Kidney epithelial cell (primary cell): ENCODE data around the gene LAMP5. TPM values are rescaled to one million over a fixed set of nuclear protein-coding genes. Genes with fewer than 3 reads are reported as not detected.

Experiments
- DNase-seq: peaks from one replicate; pipeline ENCODE4 v3.0.0-alpha.2; 2010; ENCODE audit warnings: low read depth
- H3K27me3 ChIP-seq: 2 replicates; pipeline ENCODE4 v1.6.0; 2011; ENCODE audit warnings: low read length; ENCODE audit not compliant: control insufficient read depth, insufficient read depth
- H3K36me3 ChIP-seq: 2 replicates; pipeline ENCODE4 v1.5.1; 2011; ENCODE audit warnings: low read length; ENCODE audit not compliant: control insufficient read depth, insufficient read depth
- H3K4me3 ChIP-seq: 2 replicates; pipeline ENCODE4 v1.5.1; 2011; ENCODE audit warnings: low read depth, mild to moderate bottlenecking, control low read depth, low read length
- CTCF ChIP-seq: IDR thresholded peaks from 2 replicates; pipeline ENCODE4 v1.5.1; 2011; ENCODE audit warnings: mild to moderate bottlenecking, moderate library complexity, low read length, control low read depth, inconsistent platforms; ENCODE audit not compliant: insufficient read depth, poor library complexity, severe bottlenecking
- total RNA-seq: library from RNA; depleted of rRNA; stranded (reverse); fragments of >200 nt; gene quantifications from 2 replicates; pipeline ENCODE4 v1.2.3, GENCODE V29; 2015

LAMP5 gene, protein sequence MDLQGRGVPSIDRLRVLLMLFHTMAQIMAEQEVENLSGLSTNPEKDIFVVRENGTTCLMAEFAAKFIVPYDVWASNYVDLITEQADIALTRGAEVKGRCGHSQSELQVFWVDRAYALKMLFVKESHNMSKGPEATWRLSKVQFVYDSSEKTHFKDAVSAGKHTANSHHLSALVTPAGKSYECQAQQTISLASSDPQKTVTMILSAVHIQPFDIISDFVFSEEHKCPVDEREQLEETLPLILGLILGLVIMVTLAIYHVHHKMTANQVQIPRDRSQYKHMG
- total RNA-seq, result 1.7 and 1.9 TPM in 2 replicates

DNA sequence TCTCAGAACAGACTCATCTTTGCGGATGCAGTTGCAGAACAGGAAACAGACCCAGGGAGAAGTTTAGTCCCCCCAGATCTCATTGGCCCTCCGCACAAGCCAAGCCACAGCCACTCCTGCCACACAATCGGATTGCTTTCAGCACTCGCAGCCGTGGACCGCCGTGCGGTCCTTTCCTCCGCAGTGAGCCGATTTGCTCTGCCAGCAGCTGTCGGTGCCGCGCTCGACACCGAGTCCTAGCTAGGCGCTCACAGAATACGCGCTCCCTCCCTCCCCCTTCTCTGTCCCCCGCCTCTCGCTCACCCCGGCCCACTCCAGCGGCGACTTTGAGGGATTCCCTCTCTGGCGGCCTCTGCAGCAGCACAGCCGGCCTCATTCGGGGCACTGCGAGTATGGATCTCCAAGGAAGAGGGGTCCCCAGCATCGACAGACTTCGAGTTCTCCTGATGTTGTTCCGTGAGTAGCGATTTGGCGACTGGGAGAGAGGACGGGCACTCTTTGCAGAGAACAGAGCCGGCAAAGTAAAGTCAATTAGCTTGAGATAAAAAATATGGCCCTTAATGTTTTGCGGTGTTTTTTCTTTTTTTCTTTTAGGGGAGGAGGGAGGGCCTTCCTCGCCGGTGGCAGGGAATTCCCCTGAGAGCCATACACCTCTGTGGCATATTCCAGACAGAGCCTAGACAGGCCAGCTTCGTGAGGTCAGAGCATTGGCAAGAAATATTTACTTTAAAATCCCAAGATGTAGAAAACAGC lies at the start of gene LAMP5:
LAMP5 (plus strand) TSS at position 130 of the 753 bp plus-strand sequence; CDS start at position 393, 263 bp downstream.
- Histone ChIP-seq H3K4me3 (no peak within 1 kb of the TSS), H3K36me3 (no peaks in the 10 kb centered on the region), H3K27me3 (peaks cover 59% of the 10 kb centered on the region)
- DNase-seq, result no peak
- no peak for TF ChIP-seq CTCF

DNA sequence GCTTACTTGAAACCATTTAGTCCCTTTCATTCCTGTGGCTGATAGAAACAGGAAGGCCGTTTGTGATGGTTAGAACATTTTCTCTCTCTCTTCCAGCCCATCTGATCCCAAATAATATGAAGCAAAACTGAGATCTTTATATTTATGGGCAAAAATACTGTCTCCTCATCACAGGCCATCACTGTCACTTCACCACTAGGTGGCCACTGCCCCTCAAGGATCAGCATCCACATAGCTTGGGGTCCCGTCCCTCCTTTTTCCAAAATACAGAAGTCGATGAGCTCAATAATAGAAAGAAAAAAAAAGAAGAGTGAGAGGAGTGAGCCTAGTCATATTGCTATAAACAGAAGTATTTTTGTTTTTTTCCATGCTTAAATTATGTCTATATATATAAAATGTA lies 46.4 kb upstream of the LAMP5 start:
- no peak overlapping the region for H3K4me3 ChIP-seq
- peak; percentile 54 for TF ChIP-seq CTCF
- H3K27me3 ChIP-seq, result no peaks in the 10 kb centered on the region
- no peak for DNase-seq
- peaks cover 2% of the 10 kb centered on the region for H3K36me3 ChIP-seq

DNA sequence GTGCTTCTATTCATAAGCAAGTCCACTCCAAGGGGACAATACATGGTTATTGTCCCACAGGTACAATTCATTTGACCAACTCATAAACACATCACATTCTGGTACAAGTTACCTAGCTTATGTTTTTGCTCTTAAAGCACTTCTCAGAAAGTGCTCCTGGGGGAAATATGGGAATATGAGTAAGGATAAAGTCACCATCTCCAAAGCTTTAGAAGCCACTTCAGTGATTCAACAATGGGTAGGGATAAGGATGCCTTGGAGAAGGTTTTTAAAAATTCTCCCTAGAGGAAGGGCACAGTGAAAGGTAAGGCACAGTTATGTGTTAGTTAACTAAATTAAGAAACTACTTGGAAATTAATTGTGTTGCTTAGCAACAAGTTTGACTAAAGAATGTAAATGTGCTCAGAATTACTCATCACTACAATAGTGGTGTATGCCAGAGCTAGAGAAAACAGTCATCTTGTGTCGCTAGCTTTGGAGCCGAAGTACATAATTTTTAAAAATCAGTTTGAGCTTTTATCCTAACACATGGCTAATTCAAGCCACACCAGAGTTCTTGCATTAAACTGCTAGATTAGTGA lies 39.5 kb upstream of the LAMP5 start:
- Histone ChIP-seq H3K4me3 (no peak overlapping the region), H3K36me3 (no peaks in the 10 kb centered on the region), H3K27me3 (no peaks in the 10 kb centered on the region)
- DNase-seq, result no peak
- no peak for TF ChIP-seq CTCF

DNA sequence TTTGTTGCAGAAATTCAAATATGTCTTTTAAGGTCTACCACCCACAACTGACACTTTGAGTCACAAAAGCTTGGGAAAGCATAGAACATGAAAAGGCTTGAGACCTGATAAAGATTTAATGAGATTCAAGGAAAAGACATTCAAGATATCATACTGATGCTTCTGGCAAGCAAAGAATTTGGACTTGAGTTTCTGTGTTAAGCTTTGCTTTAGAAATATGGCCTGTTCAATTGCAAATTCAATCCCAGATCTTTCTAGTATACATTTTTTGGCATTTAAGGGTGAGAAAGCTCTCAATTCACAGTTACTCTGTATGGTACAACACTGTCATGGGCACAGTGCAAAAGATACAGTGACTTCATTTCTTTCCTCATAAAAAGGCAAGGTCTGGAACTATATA lies 38.9 kb upstream of the LAMP5 start:
- TF ChIP-seq CTCF, result no peak
- Histone ChIP-seq H3K36me3 (no peaks in the 10 kb centered on the region), H3K4me3 (no peak overlapping the region), H3K27me3 (no peaks in the 10 kb centered on the region)
- no peak for DNase-seq

- TF ChIP-seq CTCF, result no peak
- no peak overlapping the region for H3K4me3 ChIP-seq
- no peaks in the 10 kb centered on the region for H3K27me3 ChIP-seq
- no peak for DNase-seq
- no peaks in the 10 kb centered on the region for H3K36me3 ChIP-seq
Observed at GRCh38 chr20:9476174-9476573, 38.2 kb upstream of the LAMP5 start.
